AG09319 (cell line): Measurements from ENCODE around the gene LDLR.
"Not testable (repeated sequence)": the region's sequence is repeated elsewhere in the genome, so short reads cannot be mapped to it uniquely, and the experiment has no call there.

Source experiments
- DNase-seq: peaks from one replicate; pipeline ENCODE4 v3.0.0-alpha.2; 2010; ENCODE audit warnings: low read depth; ENCODE audit errors: extremely low read depth
- TF ChIP-seq, protein P1 (sequence below): IDR thresholded peaks from 2 replicates; pipeline ENCODE4 v1.5.1; 2011; ENCODE audit warnings: low read depth, mild to moderate bottlenecking, inconsistent platforms, low read length, moderate library complexity

Gene LDLR

DNA sequence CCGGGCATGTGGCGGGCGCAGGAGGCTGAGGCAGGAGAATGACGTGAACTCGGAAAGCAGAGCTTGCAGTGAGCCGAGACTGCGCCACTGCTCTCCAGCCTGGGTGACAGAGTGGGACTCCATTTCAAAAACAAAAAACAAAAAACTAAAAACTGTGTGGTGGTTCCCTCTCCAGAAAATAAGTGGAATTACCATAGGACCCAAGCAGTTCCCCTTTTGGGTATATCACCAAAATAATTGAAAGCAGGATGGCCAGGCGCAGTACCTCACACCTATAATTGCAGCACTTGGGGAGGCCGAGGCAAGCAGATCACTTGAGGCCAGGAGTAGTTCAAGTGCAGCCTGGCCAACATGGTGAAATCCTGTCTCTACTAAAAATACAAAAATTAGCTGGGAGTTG, 15.7 kb upstream of the LDLR start:
- TF ChIP-seq, protein P1, sequence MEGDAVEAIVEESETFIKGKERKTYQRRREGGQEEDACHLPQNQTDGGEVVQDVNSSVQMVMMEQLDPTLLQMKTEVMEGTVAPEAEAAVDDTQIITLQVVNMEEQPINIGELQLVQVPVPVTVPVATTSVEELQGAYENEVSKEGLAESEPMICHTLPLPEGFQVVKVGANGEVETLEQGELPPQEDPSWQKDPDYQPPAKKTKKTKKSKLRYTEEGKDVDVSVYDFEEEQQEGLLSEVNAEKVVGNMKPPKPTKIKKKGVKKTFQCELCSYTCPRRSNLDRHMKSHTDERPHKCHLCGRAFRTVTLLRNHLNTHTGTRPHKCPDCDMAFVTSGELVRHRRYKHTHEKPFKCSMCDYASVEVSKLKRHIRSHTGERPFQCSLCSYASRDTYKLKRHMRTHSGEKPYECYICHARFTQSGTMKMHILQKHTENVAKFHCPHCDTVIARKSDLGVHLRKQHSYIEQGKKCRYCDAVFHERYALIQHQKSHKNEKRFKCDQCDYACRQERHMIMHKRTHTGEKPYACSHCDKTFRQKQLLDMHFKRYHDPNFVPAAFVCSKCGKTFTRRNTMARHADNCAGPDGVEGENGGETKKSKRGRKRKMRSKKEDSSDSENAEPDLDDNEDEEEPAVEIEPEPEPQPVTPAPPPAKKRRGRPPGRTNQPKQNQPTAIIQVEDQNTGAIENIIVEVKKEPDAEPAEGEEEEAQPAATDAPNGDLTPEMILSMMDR: no peak
- DNase-seq: no peak

DNA sequence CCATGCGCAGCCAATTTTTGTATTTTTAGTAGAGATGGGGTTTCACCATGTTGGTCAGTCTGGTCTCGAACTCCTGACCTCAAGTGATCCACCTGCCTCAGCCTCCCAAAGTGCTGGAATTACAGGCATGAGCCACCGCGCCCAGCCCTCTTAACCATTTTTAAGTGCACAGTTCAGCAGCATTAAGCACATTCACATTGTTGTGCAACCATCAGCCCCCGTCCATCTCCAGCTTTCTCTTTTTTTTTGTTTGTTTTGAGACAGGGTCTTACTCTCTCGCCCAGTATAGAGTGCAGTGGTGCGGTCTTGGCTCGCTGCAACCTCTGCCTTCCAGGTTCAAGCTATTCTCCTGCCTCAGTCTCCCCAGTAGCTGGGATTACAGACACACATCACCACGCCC, 12.5 kb upstream of the LDLR start:
- not testable (repeated sequence) for DNase-seq

DNA sequence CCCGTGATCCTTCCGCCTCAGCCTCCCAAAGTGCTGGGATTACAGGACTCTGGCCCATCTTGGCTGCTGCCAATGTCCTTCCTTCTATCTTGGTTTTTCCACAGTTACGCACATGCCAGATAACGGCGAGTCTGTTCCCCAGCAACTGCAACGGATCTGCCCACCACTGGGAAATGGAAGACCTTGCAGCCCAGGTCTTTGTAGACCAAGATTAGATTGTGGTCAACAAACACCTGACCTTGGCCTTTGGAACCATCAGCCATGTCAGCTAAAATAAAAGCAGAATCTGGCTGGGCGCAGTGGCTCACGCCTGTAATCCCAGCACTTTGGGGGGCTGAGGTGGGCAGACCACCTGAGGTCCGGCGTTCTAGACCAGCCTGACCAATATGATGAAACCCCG, 10.4 kb upstream of the LDLR start:
- DNase-seq: no peak
- TF ChIP-seq, protein P1: no peak

DNA sequence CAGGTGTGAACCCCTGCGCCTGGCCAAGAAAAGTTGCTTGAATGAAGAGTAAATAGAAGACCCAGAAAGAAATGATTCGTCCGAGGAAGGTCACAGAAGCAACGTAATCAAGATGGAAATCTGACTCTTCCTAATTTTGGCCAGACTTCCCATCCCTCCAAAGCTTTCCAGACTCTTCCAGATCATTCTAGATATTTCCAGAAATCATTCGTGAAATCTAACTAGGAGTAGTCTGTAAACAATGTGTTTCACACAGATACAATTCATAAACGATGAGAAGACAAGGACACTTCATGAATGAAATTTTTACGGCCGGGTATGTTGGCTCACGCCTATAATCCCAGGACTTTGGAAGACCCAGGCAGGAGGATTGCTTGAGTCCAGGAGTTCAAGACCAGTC, 9.3 kb upstream of the LDLR start:
- TF ChIP-seq, protein P1: no peak
- DNase-seq: no peak

DNA sequence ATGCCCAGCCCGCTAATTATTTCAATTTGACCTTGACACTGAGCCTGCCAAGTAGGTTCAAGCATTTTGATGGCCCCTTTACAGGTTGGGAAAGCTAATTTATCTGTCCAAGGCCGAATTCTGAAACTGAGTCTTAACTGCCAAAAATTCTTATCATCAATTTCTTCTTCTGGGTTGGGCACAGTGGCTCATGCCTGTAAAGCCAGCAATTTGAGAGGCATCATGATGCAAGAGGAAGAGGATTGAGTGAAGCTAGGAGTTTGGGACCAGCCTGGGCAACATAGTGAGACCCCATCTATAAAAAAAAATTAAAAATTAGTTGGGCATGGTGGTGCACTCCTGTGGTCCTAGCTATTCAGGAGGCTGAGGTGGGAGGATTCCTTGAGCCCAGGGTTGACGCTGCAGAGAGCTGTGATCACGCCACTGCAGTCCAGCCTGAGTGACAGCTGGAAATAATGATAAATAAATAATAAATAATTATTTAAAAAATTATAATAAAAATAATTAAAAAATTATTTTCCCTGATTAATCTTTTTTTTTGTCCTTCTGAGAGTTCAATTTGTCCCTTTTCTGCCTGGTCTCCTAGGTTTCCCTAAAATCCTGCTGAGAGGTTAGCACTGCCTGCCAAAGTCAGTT, 1.3 kb upstream of the LDLR start:
- TF ChIP-seq, protein P1: no peak
- DNase-seq: no peak

DNA sequence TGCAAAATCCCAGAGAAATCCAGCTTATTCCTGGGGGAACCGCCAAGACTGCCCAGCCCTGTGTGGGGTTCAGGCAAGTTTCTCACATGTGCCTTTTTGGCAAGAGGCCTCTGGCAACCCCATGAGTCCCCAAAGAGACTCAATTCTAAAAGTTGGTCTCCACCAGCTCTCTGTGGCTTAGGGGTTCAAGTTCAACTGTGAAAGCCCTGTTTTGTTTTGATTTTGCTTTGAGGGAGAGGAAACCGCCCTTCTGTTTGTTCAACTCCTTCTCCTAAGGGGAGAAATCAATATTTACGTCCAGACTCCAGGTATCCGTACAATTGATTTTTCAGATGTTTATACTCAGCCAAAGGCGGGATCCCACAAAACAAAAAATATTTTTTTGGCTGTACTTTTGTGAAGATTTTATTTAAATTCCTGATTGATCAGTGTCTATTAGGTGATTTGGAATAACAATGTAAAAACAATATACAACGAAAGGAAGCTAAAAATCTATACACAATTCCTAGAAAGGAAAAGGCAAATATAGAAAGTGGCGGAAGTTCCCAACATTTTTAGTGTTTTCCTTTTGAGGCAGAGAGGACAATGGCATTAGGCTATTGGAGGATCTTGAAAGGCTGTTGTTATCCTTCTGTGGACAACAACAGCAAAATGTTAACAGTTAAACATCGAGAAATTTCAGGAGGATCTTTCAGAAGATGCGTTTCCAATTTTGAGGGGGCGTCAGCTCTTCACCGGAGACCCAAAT, 583 bp upstream of the LDLR start:
- TF ChIP-seq, protein P1: no peak
- DNase-seq: no peak

DNA sequence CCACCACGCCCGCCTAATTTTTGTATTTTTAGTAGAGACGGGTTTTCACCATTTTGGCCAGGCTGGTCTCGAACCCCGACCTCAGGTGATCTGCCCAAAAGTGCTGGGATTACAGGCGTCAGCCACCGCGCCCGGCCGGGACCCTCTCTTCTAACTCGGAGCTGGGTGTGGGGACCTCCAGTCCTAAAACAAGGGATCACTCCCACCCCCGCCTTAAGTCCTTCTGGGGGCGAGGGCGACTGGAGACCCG, 676 bp downstream of the LDLR start:
- DNase-seq: not testable (repeated sequence)

DNA sequence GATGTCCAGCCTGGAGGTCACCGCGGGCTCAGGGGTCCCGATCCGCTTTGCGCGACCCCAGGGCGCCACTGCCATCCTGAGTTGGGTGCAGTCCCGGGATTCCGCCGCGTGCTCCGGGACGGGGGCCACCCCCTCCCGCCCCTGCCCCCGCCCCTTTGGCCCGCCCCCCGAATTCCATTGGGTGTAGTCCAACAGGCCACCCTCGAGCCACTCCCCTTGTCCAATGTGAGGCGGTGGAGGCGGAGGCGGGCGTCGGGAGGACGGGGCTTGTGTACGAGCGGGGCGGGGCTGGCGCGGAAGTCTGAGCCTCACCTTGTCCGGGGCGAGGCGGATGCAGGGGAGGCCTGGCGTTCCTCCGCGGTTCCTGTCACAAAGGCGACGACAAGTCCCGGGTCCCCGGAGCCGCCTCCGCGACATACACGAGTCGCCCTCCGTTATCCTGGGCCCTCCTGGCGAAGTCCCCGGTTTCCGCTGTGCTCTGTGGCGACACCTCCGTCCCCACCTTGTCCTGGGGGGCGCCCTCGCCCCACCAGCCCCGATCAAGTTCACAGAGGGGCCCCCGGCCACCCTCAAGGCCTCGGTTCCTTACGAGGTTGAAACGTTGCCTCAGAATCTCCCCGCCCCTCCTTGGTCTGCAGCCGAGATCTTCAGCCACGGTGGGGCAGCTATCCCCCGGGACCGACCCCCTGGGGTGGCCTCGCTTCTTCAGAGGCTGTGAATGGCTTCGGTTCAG, 1.2 kb downstream of the LDLR start:
- DNase-seq: peak; percentile 88
- TF ChIP-seq, protein P1: no peak; the same call in 1 of the 2 replicates
